ENCODE data around the gene MBOAT7. TPM values are rescaled to one million over a fixed set of nuclear protein-coding genes. Genes with fewer than 3 reads are reported as not detected.

MBOAT7 gene
- polyA plus RNA-seq, 12 donors: 17.0 to 85.5 (median 27.2) TPM; not detected in 1

Other genes with a start within 250 kb of the MBOAT7 start
- 1 to 10 TPM in 3 of 12 donors, under 1 TPM in 7, not detected in 2; 0.29 to 1.4 (median 0.72) TPM for gene CACNG8, start 226.6 kb downstream of the MBOAT7 start, polyA plus RNA-seq (ENCODE audit: insufficient read length in 12 of 12)
- gene CACNG6, start 197.9 kb downstream of the MBOAT7 start, polyA plus RNA-seq (ENCODE audit: insufficient read length in 12 of 12): 10 to 100 TPM in 11 of 12 donors, not detected in 1; 11.9 to 53.5 (median 26.8) TPM
- gene VSTM1, start 125.7 kb downstream of the MBOAT7 start, polyA plus RNA-seq (ENCODE audit: insufficient read length in 12 of 12): under 1 TPM in 3 of 12 donors, not detected in 9; 0.34 to 0.77 (median 0.37) TPM
- under 1 TPM in 2 of 12 donors, not detected in 10; 0.19 to 0.23 TPM for gene TARM1, start 108.2 kb downstream of the MBOAT7 start, polyA plus RNA-seq (ENCODE audit: insufficient read length in 12 of 12)
- gene OSCAR, start 88.8 kb downstream of the MBOAT7 start, polyA plus RNA-seq (ENCODE audit: insufficient read length in 12 of 12): 1 to 10 TPM in 1 of 12 donors, under 1 TPM in 8, not detected in 3; 0.09 to 1.5 (median 0.32) TPM
- 100 to 1,000 TPM in 4 of 12 donors, 10 to 100 TPM in 7, not detected in 1; 80.2 to 127 (median 95.8) TPM for gene NDUFA3, start 86.7 kb downstream of the MBOAT7 start, polyA plus RNA-seq (ENCODE audit: insufficient read length in 12 of 12)
- gene TFPT, start 73.9 kb downstream of the MBOAT7 start, polyA plus RNA-seq (ENCODE audit: insufficient read length in 12 of 12): 10 to 100 TPM in 11 of 12 donors, not detected in 1; 10.6 to 16.6 (median 12.5) TPM
- gene PRPF31, start 73.8 kb downstream of the MBOAT7 start, polyA plus RNA-seq (ENCODE audit: insufficient read length in 12 of 12): 10 to 100 TPM in 11 of 12 donors, not detected in 1; 40.3 to 64.0 (median 43.6) TPM
- 100 to 1,000 TPM in 1 of 12 donors, 10 to 100 TPM in 11; 29.8 to 595 (median 38.1) TPM for gene CNOT3, start 51.8 kb downstream of the MBOAT7 start, polyA plus RNA-seq (ENCODE audit: insufficient read length in 12 of 12)
- 10 to 100 TPM in 2 of 12 donors, 1 to 10 TPM in 9, not detected in 1; 6.1 to 11.9 (median 7.3) TPM for gene LENG1, start 29.9 kb downstream of the MBOAT7 start, polyA plus RNA-seq (ENCODE audit: insufficient read length in 12 of 12)
- 10 to 100 TPM in 1 of 12 donors, 1 to 10 TPM in 10, not detected in 1; 1.6 to 35.1 (median 3.5) TPM for gene TMC4, start 16.4 kb downstream of the MBOAT7 start, polyA plus RNA-seq (ENCODE audit: insufficient read length in 12 of 12)
- gene TSEN34, start 1.7 kb upstream of the MBOAT7 start, polyA plus RNA-seq (ENCODE audit: insufficient read length in 12 of 12): 10 to 100 TPM in 11 of 12 donors, not detected in 1; 21.8 to 51.7 (median 29.9) TPM
- gene RPS9, start 11.3 kb upstream of the MBOAT7 start, polyA plus RNA-seq (ENCODE audit: insufficient read length in 12 of 12): 1,000 to 10,000 TPM; 1,267 to 2,301 (median 1,915) TPM
- gene LILRB3, start 33.4 kb upstream of the MBOAT7 start, polyA plus RNA-seq (ENCODE audit: insufficient read length in 12 of 12): 1 to 10 TPM in 10 of 12 donors, not detected in 2; 1.2 to 4.1 (median 2.4) TPM
- 1 to 10 TPM in 9 of 12 donors, under 1 TPM in 1, not detected in 2; 0.95 to 2.4 (median 1.7) TPM for gene LILRA6, start 53.2 kb upstream of the MBOAT7 start, polyA plus RNA-seq (ENCODE audit: insufficient read length in 12 of 12)
- gene LILRB5, start 67.7 kb upstream of the MBOAT7 start, polyA plus RNA-seq (ENCODE audit: insufficient read length in 12 of 12): 10 to 100 TPM in 2 of 12 donors, 1 to 10 TPM in 9, not detected in 1; 5.5 to 10.6 (median 8.5) TPM
- gene LILRB2, start 91.5 kb upstream of the MBOAT7 start, polyA plus RNA-seq (ENCODE audit: insufficient read length in 12 of 12): 1 to 10 TPM in 10 of 12 donors, not detected in 2; 1.4 to 3.8 (median 1.8) TPM
- 1 to 10 TPM in 1 of 12 donors, under 1 TPM in 9, not detected in 2; 0.31 to 1.2 (median 0.57) TPM for gene LILRA5, start 123.6 kb upstream of the MBOAT7 start, polyA plus RNA-seq (ENCODE audit: insufficient read length in 12 of 12)
- gene LILRA4, start 149.6 kb upstream of the MBOAT7 start, polyA plus RNA-seq (ENCODE audit: insufficient read length in 12 of 12): under 1 TPM in 2 of 12 donors, not detected in 10; 0.11 to 0.63 TPM
- gene LAIR1, start 175.4 kb upstream of the MBOAT7 start, polyA plus RNA-seq (ENCODE audit: insufficient read length in 12 of 12): 10 to 100 TPM in 2 of 12 donors, 1 to 10 TPM in 8, not detected in 2; 5.6 to 14.3 (median 6.7) TPM
- 10 to 100 TPM in 1 of 12 donors, 1 to 10 TPM in 9, not detected in 2; 2.7 to 11.7 (median 3.7) TPM for gene TTYH1, start 225.9 kb upstream of the MBOAT7 start, polyA plus RNA-seq (ENCODE audit: insufficient read length in 12 of 12)

All from muscle of arm (tissue), 12 donors.